ENCODE measurements around the gene MEIKIN. TPM values are rescaled to one million over a fixed set of nuclear protein-coding genes. Genes with fewer than 3 reads are reported as not detected.
A peak's percentile ranks its signal among the peaks of the same experiment; 100 is the strongest.

MEIKIN gene
- polyA plus RNA-seq, 1 donor from 2014 or later = not detected

DNA sequence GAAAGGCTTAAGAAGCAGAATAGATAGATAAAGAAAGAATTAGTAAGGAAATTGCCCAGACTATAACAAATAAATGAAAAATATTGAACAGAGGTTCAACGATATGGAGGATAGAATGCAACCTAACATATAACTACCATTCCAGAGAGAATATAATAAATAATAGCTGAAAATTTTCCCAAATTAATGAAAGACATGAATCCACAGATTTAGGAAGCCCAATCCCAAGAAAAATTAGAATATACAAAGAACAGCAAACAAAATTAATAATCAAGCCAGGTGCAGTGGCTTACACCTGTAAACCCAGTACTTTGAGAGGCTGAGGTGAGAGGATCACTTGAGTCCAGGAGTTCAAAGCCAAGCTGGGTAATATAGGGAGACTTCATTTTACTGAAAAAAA, 120.8 kb downstream of the MEIKIN start:
- Mint-ChIP-seq H3K27me3 (no peaks in the 10 kb centered on the region), H3K9me3 (peaks cover 0 to 4% (median 0%) of the 10 kb centered on the region in 3 donors), H3K27ac (no peak overlapping the region), H3K4me3 (peak overlapping the region in 1 of 4 donors; percentile 73), H3K4me1 (peaks cover 0 to 25% (median 10%) of the 10 kb centered on the region in 3 donors), H3K36me3 (no peaks in the 10 kb centered on the region)

GRCh38 chr5:131821221-131821620, 124.2 kb downstream of the MEIKIN start:
- Mint-ChIP-seq H3K4me1 (peaks cover 7 to 32% (median 20%) of the 10 kb centered on the region in 3 donors), H3K4me3 (no peak overlapping the region), H3K27ac (no peak overlapping the region), H3K36me3 (no peaks in the 10 kb centered on the region), H3K9me3 (no peaks in the 10 kb centered on the region), H3K27me3 (no peaks in the 10 kb centered on the region)

GRCh38 chr5:131818001-131818724, 127.3 kb downstream of the MEIKIN start:
- H3K27ac Mint-ChIP-seq = no peak overlapping the region
- no peaks in the 10 kb centered on the region for H3K9me3 Mint-ChIP-seq
- no peaks in the 10 kb centered on the region for H3K36me3 Mint-ChIP-seq
- peak overlapping the region in 3 of 4 donors; percentile 5 to 83 (median 45) for H3K4me3 Mint-ChIP-seq
- peaks cover 7 to 26% (median 12%) of the 10 kb centered on the region in 3 donors for H3K4me1 Mint-ChIP-seq
- no peaks in the 10 kb centered on the region for H3K27me3 Mint-ChIP-seq

- Mint-ChIP-seq H3K27ac (no peak overlapping the region), H3K4me3 (no peak overlapping the region), H3K36me3 (no peaks in the 10 kb centered on the region), H3K9me3 (no peaks in the 10 kb centered on the region), H3K27me3 (no peaks in the 10 kb centered on the region), H3K4me1 (peaks cover 7 to 18% (median 13%) of the 10 kb centered on the region in 3 donors)
Observed at GRCh38 chr5:131814990-131815389, 130.5 kb downstream of the MEIKIN start.

GRCh38 chr5:131812371-131813160, 132.9 kb downstream of the MEIKIN start:
- H3K27ac Mint-ChIP-seq = no peak overlapping the region
- H3K4me1 Mint-ChIP-seq = peaks cover 0 to 7% (median 7%) of the 10 kb centered on the region in 3 donors
- H3K4me3 Mint-ChIP-seq = no peak overlapping the region
- H3K9me3 Mint-ChIP-seq = no peaks in the 10 kb centered on the region
- no peaks in the 10 kb centered on the region for H3K27me3 Mint-ChIP-seq
- no peaks in the 10 kb centered on the region for H3K36me3 Mint-ChIP-seq

GRCh38 chr5:131810510-131811249, 134.8 kb downstream of the MEIKIN start:
- Mint-ChIP-seq H3K36me3 (no peaks in the 10 kb centered on the region), H3K27me3 (no peaks in the 10 kb centered on the region), H3K4me3 (peak overlapping the region in 1 of 4 donors; percentile 6), H3K9me3 (no peaks in the 10 kb centered on the region), H3K4me1 (peaks cover 0 to 6% (median 6%) of the 10 kb centered on the region in 3 donors), H3K27ac (no peak overlapping the region)

DNA sequence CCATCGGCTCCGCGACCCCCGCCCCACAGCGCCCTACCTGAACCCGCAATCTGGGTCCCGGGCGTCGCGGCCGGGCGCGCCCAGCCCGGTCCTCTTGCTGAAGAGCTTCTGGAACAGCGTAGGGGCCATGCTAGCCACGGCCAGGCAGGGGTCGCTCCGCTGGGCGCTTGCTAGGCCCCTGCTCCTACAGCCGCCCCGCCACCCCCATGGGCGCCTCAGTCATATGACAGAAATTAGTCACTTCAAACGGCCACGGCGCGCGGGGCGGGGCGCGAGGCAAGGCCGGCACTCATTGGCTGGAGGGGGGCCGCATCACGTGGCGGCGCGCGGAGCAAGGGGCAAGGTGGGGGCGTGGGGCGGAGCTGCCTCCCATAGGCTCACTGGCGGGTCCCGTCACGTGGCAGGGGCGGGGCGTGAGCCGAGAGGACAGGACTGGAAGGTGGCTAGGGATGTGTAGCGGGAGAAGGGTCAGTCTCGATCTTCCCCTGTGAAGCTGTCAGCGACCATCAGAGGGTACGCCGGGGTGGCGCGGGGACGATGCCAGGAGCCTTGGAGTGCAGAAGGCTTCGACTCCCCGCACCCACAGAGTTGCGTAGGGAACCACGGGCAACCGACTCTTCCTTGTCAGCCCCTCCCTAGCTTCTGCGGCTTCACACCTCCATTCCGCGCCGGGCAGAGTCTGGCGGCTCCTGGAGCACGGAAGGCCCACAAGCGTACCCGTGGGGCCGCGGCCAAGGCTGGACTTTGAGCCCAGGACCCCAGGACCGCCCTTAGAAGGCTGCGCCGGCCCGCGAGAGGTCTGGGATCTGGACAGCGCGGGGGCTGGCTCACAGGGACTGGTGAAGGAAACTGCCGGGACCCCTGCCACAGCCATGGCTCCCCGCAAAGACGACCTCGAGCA, 148.4 kb downstream of the MEIKIN start, which contains the start of gene FNIP1:
Gene FNIP1 (minus strand): TSS at position 225 of the 901 bp plus-strand sequence. CDS start 96 bp downstream, at position 129.
- Mint-ChIP-seq H3K27ac (peak within 1 kb of the TSS; percentile 54 to 97 (median 96)), H3K27me3 (no peaks in the 10 kb centered on the region), H3K4me3 (peak within 1 kb of the TSS; percentile 61 to 98 (median 96)), H3K9me3 (no peaks in the 10 kb centered on the region), H3K36me3 (peaks cover 2% of the 10 kb centered on the region), H3K4me1 (peaks cover 21 to 32% (median 31%) of the 10 kb centered on the region in 3 donors)

DNA sequence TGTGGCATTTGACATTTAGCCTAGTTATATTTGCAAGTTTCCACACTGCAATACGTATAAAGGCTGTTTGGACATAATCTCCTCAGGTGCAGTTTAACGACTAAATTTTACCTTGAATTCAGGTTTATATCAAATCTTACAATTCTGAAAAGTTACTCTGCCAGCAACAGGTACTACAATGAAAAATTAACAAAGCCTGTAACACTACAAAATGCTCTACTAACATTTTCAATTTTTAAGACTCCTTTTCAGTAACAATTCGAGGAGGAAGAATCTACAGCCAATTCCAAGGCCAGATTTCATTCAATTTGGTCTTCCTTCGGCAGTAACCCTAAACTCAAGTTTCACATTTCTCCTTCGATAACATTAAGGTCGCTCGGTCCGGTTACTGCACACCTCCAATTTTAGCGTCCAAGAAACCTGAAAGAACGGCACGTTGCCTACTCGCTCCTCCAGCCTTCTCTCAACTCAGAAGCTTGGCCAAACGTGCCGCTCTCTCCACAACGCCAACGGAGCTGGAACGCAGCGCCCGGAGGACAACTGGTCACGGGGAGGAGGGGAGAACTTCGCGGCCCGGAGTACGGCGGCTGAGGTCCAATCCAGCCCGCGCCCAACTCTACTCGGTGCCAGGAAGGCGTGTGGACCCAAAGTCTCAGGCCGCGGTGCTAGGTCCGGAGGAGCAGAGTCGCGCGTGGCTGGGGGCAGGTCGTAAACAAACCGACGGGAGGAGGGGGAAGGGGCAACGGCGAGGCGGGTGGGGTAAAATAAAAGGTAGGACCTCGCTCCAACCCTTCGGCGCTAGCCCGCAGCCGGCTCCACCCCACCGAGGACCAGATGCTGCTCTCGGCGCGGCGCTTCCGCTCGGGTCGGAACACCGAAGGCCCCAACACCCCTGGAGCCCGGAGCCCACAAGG, 149.3 kb downstream of the MEIKIN start:
- Mint-ChIP-seq H3K4me3 (peak overlapping the region; percentile 61 to 98 (median 96)), H3K4me1 (peaks cover 26 to 37% (median 32%) of the 10 kb centered on the region in 3 donors), H3K36me3 (no peaks in the 10 kb centered on the region), H3K27me3 (no peaks in the 10 kb centered on the region), H3K9me3 (no peaks in the 10 kb centered on the region), H3K27ac (peak overlapping the region; percentile 54 to 97 (median 96))

DNA sequence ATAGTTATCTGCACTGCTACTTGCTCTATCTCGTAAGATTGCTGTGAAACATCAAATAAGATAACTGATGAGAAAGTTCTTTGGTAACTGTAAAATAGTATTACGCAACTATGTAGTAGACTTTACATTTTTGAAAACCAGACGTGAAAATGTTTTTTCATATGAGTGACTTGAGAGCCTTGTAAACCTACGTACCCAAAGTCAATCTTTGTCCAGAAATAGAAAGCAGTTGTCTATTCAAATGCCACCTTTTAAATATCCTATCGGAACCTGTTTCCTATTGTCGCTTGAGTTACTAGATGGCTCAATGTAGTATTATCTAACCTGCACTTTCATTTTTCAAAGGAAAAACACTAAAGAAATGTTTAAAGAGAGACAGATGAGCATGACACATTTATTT, 150.2 kb downstream of the MEIKIN start:
- Mint-ChIP-seq H3K27me3 (no peaks in the 10 kb centered on the region), H3K4me3 (peak overlapping the region; percentile 61 to 90 (median 85)), H3K36me3 (peaks cover 1% of the 10 kb centered on the region), H3K9me3 (no peaks in the 10 kb centered on the region), H3K27ac (peak overlapping the region; percentile 5 to 92 (median 54)), H3K4me1 (peaks cover 34 to 45% (median 37%) of the 10 kb centered on the region in 3 donors)

GRCh38 chr5:131794586-131794985, 150.9 kb downstream of the MEIKIN start:
- H3K4me1 Mint-ChIP-seq = peaks cover 38 to 49% (median 40%) of the 10 kb centered on the region in 3 donors

DNA sequence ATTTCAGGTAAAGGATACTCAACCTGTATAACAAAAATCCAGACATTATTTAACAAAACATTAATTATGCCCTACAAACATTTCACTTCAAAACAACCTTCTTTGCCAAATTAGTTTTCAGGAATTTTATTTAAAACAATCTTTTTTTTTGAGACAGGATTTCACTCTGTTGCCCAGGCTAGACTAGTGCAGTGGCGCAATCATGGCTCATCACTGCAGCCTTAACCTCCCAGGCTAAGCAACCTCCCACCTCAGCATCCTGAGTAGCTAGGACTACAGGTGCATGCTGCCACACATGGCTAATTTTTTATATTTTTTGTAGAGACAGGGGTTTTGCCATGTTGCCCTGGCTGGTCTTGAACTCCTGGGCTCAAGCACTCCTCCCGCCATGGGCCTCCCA, 152.6 kb downstream of the MEIKIN start:
- Mint-ChIP-seq H3K27ac (no peak overlapping the region), H3K36me3 (peaks cover 1% of the 10 kb centered on the region), H3K4me1 (peaks cover 40 to 54% (median 44%) of the 10 kb centered on the region in 3 donors), H3K27me3 (no peaks in the 10 kb centered on the region), H3K9me3 (peaks cover 0 to 3% (median 0%) of the 10 kb centered on the region in 3 donors), H3K4me3 (no peak overlapping the region)

More at GRCh38 chr5:131794586-131794985, 150.9 kb downstream of the MEIKIN start:
- Mint-ChIP-seq H3K36me3 (peaks cover 1% of the 10 kb centered on the region), H3K27ac (peak overlapping the region; percentile 1 to 54 (median 10)), H3K9me3 (no peaks in the 10 kb centered on the region), H3K27me3 (no peaks in the 10 kb centered on the region), H3K4me3 (peak overlapping the region; percentile 61 to 90 (median 80))

DNA sequence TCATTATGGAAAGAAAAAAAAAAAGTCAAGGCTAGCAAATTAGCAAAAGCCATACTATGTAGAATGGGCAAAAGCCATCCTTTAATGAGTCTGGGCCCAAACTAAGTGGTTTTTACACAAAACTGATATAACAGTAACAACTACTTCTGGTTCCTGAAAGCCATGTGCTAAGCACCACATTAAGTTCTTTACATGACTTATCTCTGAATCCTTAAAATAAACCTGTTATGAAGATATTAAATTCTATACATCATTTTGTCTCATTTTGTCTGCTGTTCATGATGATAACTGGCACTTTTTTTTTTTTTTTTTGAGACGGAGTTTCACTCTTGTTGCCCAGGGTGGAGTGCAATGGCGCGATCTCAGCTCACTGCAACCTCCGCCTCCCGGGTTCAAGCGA, 153.6 kb downstream of the MEIKIN start:
- Mint-ChIP-seq H3K27me3 (no peaks in the 10 kb centered on the region), H3K36me3 (peaks cover 1% of the 10 kb centered on the region), H3K9me3 (peaks cover 0 to 3% (median 0%) of the 10 kb centered on the region in 3 donors), H3K27ac (no peak overlapping the region), H3K4me1 (peaks cover 43 to 61% (median 53%) of the 10 kb centered on the region in 3 donors), H3K4me3 (no peak overlapping the region)

GRCh38 chr5:131790550-131790949, 154.9 kb downstream of the MEIKIN start:
- Mint-ChIP-seq H3K4me1 (peaks cover 44 to 62% (median 55%) of the 10 kb centered on the region in 3 donors), H3K9me3 (peaks cover 0 to 3% (median 0%) of the 10 kb centered on the region in 3 donors), H3K27ac (no peak overlapping the region), H3K27me3 (no peaks in the 10 kb centered on the region), H3K36me3 (peaks cover 1% of the 10 kb centered on the region), H3K4me3 (no peak overlapping the region)
